HUES6 (cell line): ENCODE measurements around the gene LFNG.

ENCODE experiments used
- H3K27ac ChIP-seq: 2 replicates; pipeline ENCODE4 v1.7.0; 2013; ENCODE audit warnings: low read depth, mild to moderate bottlenecking, low read length, inconsistent platforms
- H3K27me3 ChIP-seq: 2 replicates; pipeline ENCODE4 v1.6.1; 2013; ENCODE audit warnings: low read length; ENCODE audit not compliant: control insufficient read depth, insufficient read depth
- H3K36me3 ChIP-seq: 2 replicates; pipeline ENCODE4 v1.6.1; 2013; ENCODE audit warnings: low read length; ENCODE audit not compliant: control insufficient read depth, insufficient read depth
- H3K4me1 ChIP-seq: 2 replicates; pipeline ENCODE4 v1.6.1; 2013; ENCODE audit warnings: low read length; ENCODE audit not compliant: control insufficient read depth, insufficient read depth
- H3K4me3 ChIP-seq: 2 replicates; pipeline ENCODE4 v1.5.1; 2013; ENCODE audit warnings: low read depth, low read length
- H3K9ac ChIP-seq: one replicate; pipeline ENCODE4 v1.6.1; 2013; ENCODE audit warnings: mild to moderate bottlenecking, low read length
- H3K9me3 ChIP-seq: 2 replicates; pipeline ENCODE4 v1.6.1; 2013; ENCODE audit warnings: low read depth, low read length; ENCODE audit not compliant: control insufficient read depth, insufficient read depth

LFNG gene

DNA sequence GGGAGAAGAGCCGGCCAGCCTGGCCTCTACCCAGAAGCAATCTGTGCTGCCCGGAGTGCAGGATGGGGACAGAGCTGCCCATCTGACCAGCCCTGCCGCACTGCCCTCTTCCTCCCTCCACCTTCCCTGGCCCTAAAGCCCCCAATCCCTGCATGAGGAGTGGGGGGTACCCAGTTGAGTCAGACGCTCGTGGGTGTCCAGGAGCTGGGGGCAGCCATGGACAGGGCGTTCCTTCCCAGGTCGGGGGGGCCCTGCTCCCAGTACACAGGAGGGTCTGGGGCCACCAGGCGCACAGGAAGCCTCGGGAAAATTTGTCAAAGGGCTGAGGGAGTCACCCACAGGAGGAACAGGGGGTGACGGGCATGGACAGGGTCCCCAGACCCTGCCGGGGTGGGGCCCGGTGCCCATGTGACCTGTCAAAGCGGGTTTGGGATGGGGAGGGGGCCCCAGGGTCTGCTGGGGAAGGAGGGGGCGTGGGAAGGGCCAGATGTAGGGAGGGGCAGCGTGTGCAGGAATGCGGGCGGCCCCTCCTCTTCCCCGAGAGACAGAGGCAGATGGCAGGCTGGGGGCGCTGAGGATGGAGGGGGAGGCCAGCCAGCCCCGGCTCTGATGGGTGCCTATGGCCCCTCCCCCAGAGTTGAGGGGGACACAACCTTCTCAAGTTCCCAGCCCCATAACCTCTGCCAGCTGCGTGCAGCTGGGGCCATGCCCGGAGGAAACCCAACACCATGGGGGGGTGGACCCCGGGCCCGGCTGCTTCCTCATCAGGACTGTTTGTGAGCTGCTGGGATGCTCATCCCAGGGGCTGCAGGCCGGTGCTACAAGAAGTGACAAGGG, 21.9 kb upstream of the LFNG start:
- Histone ChIP-seq H3K4me1 (peaks cover 41% of the 10 kb centered on the region), H3K27ac (no peak overlapping the region), H3K9me3 (no peaks in the 10 kb centered on the region), H3K27me3 (no peaks in the 10 kb centered on the region), H3K4me3 (no peak overlapping the region), H3K36me3 (no peaks in the 10 kb centered on the region), H3K9ac (no peak overlapping the region)

- H3K9me3 ChIP-seq: no peaks in the 10 kb centered on the region
- H3K9ac ChIP-seq: no peak overlapping the region
- H3K4me1 ChIP-seq: peaks cover 41% of the 10 kb centered on the region
- H3K36me3 ChIP-seq: no peaks in the 10 kb centered on the region
- no peak overlapping the region for H3K4me3 ChIP-seq
- no peaks in the 10 kb centered on the region for H3K27me3 ChIP-seq
- H3K27ac ChIP-seq: no peak overlapping the region; the same call in 1 of the 2 replicates
Observed at GRCh38 chr7:2498708-2499107, 20.9 kb upstream of the LFNG start.

DNA sequence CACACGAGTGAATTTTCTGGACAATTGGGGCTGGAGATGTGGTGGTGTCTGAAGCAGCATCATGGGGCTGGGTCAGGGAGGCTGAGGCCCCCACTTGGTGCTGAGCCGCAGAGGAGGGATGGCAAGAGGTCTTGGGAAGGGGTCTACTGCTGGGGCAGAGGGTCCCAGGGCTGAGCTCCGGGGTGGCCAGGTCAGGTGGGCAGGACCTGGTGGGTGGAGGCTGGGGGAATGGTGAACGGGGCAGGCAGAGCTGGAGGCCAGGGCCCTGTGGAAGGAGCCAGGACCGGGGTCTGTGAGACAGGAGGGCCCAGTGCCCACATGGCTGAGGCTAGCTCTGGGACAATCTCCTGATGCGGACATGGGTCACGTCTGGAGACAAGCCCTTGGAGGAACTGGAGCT, 20.4 kb upstream of the LFNG start:
- Histone ChIP-seq H3K36me3 (no peaks in the 10 kb centered on the region), H3K9me3 (no peaks in the 10 kb centered on the region), H3K27ac (no peak overlapping the region; the same call in 1 of the 2 replicates), H3K9ac (no peak overlapping the region), H3K4me1 (peaks cover 41% of the 10 kb centered on the region), H3K27me3 (no peaks in the 10 kb centered on the region), H3K4me3 (no peak overlapping the region)

- Histone ChIP-seq H3K4me3 (no peak overlapping the region), H3K27ac (no peak overlapping the region), H3K36me3 (no peaks in the 10 kb centered on the region), H3K27me3 (no peaks in the 10 kb centered on the region), H3K9ac (no peak overlapping the region), H3K4me1 (peaks cover 41% of the 10 kb centered on the region), H3K9me3 (no peaks in the 10 kb centered on the region)
Observed at GRCh38 chr7:2499719-2500430, 19.7 kb upstream of the LFNG start.

DNA sequence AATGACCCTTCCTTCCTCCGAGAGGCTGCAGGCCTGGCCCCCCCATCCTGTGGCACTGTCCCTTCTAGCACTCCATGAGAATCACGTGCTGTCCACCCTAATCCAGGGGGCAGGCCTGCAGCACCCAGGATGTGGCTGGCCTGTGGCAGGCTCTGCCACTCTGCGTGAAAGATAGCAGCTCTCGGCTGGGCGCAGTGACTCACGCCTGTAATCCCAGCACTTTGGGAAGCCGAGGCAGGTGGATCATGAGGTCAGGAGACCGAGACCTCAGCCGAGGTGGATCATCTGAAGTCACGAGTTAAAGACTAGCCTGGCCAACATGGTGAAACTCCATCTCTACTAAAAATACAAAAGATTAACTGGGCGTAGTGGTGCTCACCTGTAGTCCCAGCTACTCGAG, 18.9 kb upstream of the LFNG start:
- Histone ChIP-seq H3K27ac (no peak overlapping the region), H3K36me3 (no peaks in the 10 kb centered on the region), H3K4me3 (no peak overlapping the region), H3K9ac (no peak overlapping the region), H3K4me1 (peaks cover 36% of the 10 kb centered on the region), H3K9me3 (no peaks in the 10 kb centered on the region), H3K27me3 (no peaks in the 10 kb centered on the region)

GRCh38 chr7:2501947-2502646, 17.5 kb upstream of the LFNG start:
- H3K4me1 ChIP-seq: peaks cover 31% of the 10 kb centered on the region
- H3K27ac ChIP-seq: no peak overlapping the region
- H3K27me3 ChIP-seq: no peaks in the 10 kb centered on the region
- no peak overlapping the region for H3K4me3 ChIP-seq
- H3K9me3 ChIP-seq: no peaks in the 10 kb centered on the region
- H3K36me3 ChIP-seq: no peaks in the 10 kb centered on the region
- no peak overlapping the region for H3K9ac ChIP-seq

GRCh38 chr7:2502647-2502966, 17.0 kb upstream of the LFNG start:
- no peaks in the 10 kb centered on the region for H3K27me3 ChIP-seq
- H3K27ac ChIP-seq: no peak overlapping the region
- no peaks in the 10 kb centered on the region for H3K36me3 ChIP-seq
- no peak overlapping the region for H3K9ac ChIP-seq
- H3K4me3 ChIP-seq: no peak overlapping the region
- peaks cover 26% of the 10 kb centered on the region for H3K4me1 ChIP-seq
- no peaks in the 10 kb centered on the region for H3K9me3 ChIP-seq

- Histone ChIP-seq H3K4me3 (no peak overlapping the region), H3K36me3 (no peaks in the 10 kb centered on the region), H3K4me1 (peaks cover 22% of the 10 kb centered on the region), H3K27ac (no peak overlapping the region), H3K9me3 (no peaks in the 10 kb centered on the region), H3K27me3 (no peaks in the 10 kb centered on the region), H3K9ac (no peak overlapping the region)
Observed at GRCh38 chr7:2503056-2503941, 16.3 kb upstream of the LFNG start.

DNA sequence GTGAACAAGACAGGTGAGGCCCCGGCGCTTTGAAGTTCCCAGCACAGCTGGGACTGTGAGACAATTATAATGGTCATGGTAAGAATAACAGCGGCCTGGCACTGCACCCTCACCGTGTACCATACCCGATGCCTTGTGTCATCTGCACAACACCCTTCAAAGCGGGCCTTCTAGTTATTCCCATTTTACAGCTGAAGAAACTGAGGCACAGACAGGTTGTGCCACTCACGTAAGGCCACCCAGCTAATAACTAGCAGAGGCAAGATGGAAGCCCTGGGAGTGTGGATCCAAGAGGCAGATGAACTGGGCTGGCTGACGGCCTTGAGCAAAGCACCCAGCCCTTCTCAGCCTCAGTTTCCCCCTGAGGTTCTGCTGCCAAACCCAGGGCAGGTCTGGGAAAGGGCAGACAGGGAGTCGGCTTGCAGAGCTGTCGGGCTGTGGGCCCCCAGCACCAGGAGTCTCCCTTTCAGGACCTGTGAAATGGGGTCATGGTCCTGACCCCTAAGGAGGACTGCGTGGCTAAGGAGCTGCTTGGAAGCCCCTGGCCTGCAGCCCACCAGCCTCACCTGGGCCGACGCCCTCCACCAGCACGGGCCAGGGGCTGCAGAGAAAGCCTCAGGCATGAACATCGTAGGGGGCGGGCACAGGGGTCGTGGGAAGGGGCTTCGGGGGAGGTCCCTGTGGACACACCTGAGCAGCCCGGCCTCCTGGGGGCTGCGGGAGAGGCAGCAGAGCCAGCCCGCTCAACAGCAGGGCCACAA, 15.3 kb upstream of the LFNG start:
- Histone ChIP-seq H3K4me3 (no peak overlapping the region), H3K9me3 (no peaks in the 10 kb centered on the region), H3K4me1 (peaks cover 22% of the 10 kb centered on the region), H3K27ac (no peak overlapping the region), H3K27me3 (no peaks in the 10 kb centered on the region), H3K36me3 (no peaks in the 10 kb centered on the region), H3K9ac (no peak overlapping the region)

GRCh38 chr7:2504889-2505375, 14.6 kb upstream of the LFNG start:
- Histone ChIP-seq H3K4me3 (no peak overlapping the region), H3K9me3 (no peaks in the 10 kb centered on the region), H3K27ac (no peak overlapping the region), H3K27me3 (no peaks in the 10 kb centered on the region), H3K4me1 (peaks cover 19% of the 10 kb centered on the region), H3K9ac (no peak overlapping the region), H3K36me3 (no peaks in the 10 kb centered on the region)
